Measurements from ENCODE around the gene MRGPRG. TPM values are rescaled to one million over a fixed set of nuclear protein-coding genes. Genes with fewer than 3 reads are reported as not detected.

Gene MRGPRG
- total and polyA plus RNA-seq, 11 donors, result not detected

DNA sequence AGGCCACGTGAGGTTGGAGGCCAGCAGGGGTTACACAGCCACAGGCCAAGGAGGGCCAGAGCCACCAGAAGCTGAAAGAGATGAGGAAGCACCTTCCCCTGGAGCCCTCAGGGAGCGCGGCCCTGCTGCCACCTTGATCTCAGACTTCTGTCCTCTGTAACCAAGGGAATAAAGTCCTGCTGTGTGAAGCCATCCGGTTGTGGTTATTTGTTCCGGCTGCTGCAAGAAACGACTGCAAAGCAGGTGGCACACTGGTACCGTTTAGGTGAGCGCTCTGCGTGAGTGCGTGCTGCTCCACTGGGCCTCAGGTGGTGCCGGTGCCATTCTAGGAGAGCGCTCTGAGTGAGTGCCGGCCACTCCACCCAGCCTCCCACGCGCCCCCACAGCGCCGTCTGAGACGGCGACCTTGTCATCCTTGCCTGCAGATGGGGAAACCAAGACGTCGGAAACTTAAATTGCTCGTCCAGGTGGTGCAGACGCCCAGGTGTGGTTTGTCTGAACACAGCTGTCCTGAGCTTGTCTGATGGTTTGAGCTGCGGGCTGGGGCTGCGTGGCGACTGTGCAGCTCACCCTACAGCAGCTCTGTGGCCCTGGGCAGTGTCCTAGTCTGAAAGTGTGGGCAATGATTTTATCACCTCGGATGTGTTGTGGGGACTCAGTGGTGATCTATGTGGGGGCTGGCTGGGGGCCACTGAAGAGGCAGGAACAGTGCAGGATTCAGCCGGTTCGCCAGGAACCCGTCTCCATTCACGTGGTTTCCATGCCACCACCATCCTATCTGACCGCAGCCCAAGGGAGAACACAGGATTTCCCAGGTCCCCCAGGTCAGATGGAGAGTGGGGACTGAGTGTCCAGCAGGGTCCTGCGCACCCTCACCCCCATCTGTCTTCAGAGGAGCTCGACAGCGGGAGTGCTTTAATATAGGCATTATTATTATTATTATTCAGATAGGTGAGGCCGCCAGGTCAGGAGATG lies 4.6 kb upstream of the MRGPRG start:
- intact Hi-C loops (cut with DNase I), result no loop called here
- WGBS, 4 donors, result 78 to 82% (median 79%) methylated on average over 32 to 36 of the region's 36 CpGs
- peaks cover 0 to 9% (median 0%) of the 10 kb centered on the region in 12 donors for H3K4me1 ChIP-seq
- TF ChIP-seq POLR2A (IDR thresholded peaks at IDR 0.05), result no peak
- TF ChIP-seq, protein P1, sequence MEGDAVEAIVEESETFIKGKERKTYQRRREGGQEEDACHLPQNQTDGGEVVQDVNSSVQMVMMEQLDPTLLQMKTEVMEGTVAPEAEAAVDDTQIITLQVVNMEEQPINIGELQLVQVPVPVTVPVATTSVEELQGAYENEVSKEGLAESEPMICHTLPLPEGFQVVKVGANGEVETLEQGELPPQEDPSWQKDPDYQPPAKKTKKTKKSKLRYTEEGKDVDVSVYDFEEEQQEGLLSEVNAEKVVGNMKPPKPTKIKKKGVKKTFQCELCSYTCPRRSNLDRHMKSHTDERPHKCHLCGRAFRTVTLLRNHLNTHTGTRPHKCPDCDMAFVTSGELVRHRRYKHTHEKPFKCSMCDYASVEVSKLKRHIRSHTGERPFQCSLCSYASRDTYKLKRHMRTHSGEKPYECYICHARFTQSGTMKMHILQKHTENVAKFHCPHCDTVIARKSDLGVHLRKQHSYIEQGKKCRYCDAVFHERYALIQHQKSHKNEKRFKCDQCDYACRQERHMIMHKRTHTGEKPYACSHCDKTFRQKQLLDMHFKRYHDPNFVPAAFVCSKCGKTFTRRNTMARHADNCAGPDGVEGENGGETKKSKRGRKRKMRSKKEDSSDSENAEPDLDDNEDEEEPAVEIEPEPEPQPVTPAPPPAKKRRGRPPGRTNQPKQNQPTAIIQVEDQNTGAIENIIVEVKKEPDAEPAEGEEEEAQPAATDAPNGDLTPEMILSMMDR (IDR thresholded peaks at IDR 0.05), result no peak
- no peak overlapping the region for H3K27ac ChIP-seq
- ATAC-seq (no peak), DNase-seq (no peak)
- no peak overlapping the region for H3K4me3 ChIP-seq
- H3K9me3 ChIP-seq, result no peaks in the 10 kb centered on the region
- no peaks in the 10 kb centered on the region for H3K36me3 ChIP-seq
- peaks cover 0 to 62% (median 17%) of the 10 kb centered on the region in 9 donors for H3K27me3 ChIP-seq

DNA sequence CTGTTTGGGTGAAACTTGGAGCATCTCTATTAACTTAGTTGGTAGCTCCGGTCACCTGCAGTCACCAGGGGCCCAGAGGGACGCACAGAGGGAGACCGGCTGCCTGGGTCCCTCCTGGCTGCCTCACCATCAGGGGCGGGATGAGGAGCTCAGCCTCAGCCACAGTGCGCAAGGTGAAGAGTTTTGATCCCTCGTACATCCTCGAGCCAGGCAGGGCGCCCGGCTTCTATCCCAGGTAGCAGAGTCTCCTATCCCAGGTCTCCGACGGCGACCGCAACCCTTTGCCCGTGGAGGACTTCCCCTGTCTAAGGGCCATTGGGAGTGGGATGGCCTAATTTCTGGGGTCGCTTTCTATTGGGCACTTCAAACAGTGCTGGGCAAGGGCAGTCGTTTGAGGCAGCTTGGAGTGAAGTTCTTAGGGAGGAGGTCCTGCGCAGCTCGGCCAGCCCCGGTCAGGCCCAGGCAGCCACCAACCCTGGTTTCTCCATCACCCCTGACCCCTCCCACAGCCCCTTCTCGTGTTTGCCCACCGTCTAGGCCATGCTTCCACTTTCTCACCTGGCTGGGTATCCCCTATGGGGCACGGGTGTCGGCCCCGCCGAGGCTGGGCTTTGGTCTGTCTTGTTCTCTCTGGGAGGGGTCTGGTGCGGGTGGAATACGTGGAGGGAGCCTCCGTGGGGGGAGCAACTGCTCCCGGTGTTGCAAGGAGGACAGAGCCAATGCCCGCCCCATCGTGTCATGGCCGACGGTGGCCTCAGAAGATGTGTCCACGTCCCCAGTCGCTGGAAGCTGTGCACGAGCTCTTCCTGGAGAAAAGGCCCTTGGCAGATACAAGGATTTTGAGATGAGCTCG lies 3.6 kb upstream of the MRGPRG start:
- Histone ChIP-seq H3K36me3 (no peaks in the 10 kb centered on the region), H3K4me3 (no peak overlapping the region), H3K9me3 (no peaks in the 10 kb centered on the region), H3K27me3 (peaks cover 0 to 72% (median 21%) of the 10 kb centered on the region in 9 donors), H3K27ac (no peak overlapping the region), H3K4me1 (peaks cover 0 to 12% (median 0%) of the 10 kb centered on the region in 12 donors)
- no peak for DNase-seq
- intact Hi-C loops (cut with DNase I), result no loop called here
- 79 to 83% (median 81%) methylated on average over 34 to 37 of the region's 37 CpGs for WGBS, 4 donors
- ATAC-seq, result no peak
- no peak for TF ChIP-seq POLR2A (IDR thresholded peaks at IDR 0.05)
- TF ChIP-seq, protein P1 (IDR thresholded peaks at IDR 0.05), result no peak

DNA sequence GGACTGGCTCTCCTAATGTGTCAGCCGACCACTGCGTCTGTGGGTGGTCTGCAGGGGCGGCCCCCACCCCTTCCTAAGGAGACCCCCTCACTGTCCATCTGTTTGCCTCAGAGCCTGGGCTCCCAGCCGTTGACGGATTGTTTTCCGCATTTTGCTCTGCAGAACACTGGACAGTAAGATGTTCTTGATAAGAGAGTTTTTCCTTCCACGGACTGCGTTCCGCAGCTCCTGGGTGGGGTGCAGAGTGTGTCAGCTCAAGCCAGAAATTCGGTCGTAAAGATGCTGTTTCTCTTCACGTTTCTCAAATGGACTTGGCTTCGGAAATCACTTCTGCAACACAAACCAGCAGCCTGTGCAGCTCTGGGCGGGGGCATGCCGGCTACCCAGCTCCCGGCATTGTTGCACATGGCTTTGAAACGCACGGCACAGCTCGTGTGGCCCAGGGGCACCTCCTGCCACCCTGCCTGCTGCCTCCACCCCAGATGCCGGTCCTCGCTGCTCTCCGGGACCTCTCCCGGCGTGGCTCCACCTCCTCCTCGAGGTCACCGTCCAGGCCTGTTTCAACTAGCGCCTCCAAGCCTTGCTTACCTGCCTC lies 2.9 kb upstream of the MRGPRG start:
- ATAC-seq (no peak), DNase-seq (peak in 1 of 5 donors; percentile 10)
- intact Hi-C loops (cut with DNase I), result no loop called here
- Histone ChIP-seq H3K4me1 (peaks cover 0 to 15% (median 0%) of the 10 kb centered on the region in 12 donors), H3K27me3 (peaks cover 0 to 74% (median 22%) of the 10 kb centered on the region in 9 donors), H3K9me3 (no peaks in the 10 kb centered on the region), H3K4me3 (no peak overlapping the region), H3K36me3 (no peaks in the 10 kb centered on the region), H3K27ac (no peak overlapping the region)
- 54 to 67% (median 62%) methylated on average over 24 to 27 of the region's 27 CpGs for WGBS, 4 donors
- no peak for TF ChIP-seq POLR2A (IDR thresholded peaks at IDR 0.05)
- TF ChIP-seq, protein P1 (IDR thresholded peaks at IDR 0.05), result no peak

All from heart left ventricle (tissue), 16 donors.